Fibroblast of the aortic adventitia (primary cell): ENCODE data around the gene CACNA2D3. TPM values are rescaled to one million over a fixed set of nuclear protein-coding genes. Genes with fewer than 3 reads are reported as not detected.

Experiments
- DNase-seq: peaks from one replicate; pipeline ENCODE4 v3.0.0-alpha.2; 2010; ENCODE audit warnings: low read depth
- H3K4me3 ChIP-seq: 2 replicates; pipeline ENCODE4 v1.5.1; 2011; ENCODE audit warnings: low read depth, mild to moderate bottlenecking, control low read depth, low read length, moderate library complexity
- CTCF ChIP-seq: IDR thresholded peaks from 2 replicates; pipeline ENCODE4 v1.5.1; 2011; ENCODE audit warnings: mild to moderate bottlenecking, low read length, control low read depth, inconsistent platforms; ENCODE audit not compliant: insufficient read depth
- total RNA-seq: library from RNA; depleted of rRNA; stranded (reverse); fragments of >200 nt; gene quantifications from 2 replicates; pipeline ENCODE4 v1.2.3, GENCODE V29; 2012; ENCODE audit warnings: low replicate concordance

Gene CACNA2D3
- total RNA-seq, 1 donor: 0.45 TPM

- H3K4me3 ChIP-seq: no peak overlapping the region
- TF ChIP-seq CTCF: no peak
- no peak for DNase-seq
Observed at GRCh38 chr3:54706738-54707137, 584.4 kb downstream of the CACNA2D3 start.

- no peak for DNase-seq
- no peak for TF ChIP-seq CTCF
- H3K4me3 ChIP-seq: no peak overlapping the region
Observed at GRCh38 chr3:54709785-54710184, 587.4 kb downstream of the CACNA2D3 start.

GRCh38 chr3:54710954-54711353 is 588.6 kb downstream of the CACNA2D3 start:
- no peak overlapping the region for H3K4me3 ChIP-seq
- TF ChIP-seq CTCF: no peak
- no peak for DNase-seq

GRCh38 chr3:54712539-54712938 is 590.2 kb downstream of the CACNA2D3 start:
- no peak overlapping the region for H3K4me3 ChIP-seq
- peak; percentile 2 for DNase-seq
- TF ChIP-seq CTCF: no peak

- no peak overlapping the region for H3K4me3 ChIP-seq
- TF ChIP-seq CTCF: no peak
- no peak for DNase-seq
Observed at GRCh38 chr3:54713031-54713430, 590.7 kb downstream of the CACNA2D3 start.

GRCh38 chr3:54713455-54713854 is 591.1 kb downstream of the CACNA2D3 start:
- H3K4me3 ChIP-seq: no peak overlapping the region
- TF ChIP-seq CTCF: no peak
- DNase-seq: no peak

- no peak for TF ChIP-seq CTCF
- no peak overlapping the region for H3K4me3 ChIP-seq
- DNase-seq: no peak
Observed at GRCh38 chr3:54714035-54714434, 591.7 kb downstream of the CACNA2D3 start.
